B cell (primary cell): ENCODE results near the gene S1PR1. TPM values are rescaled to one million over a fixed set of nuclear protein-coding genes. Genes with fewer than 3 reads are reported as not detected.

Experiments
- ATAC-seq: fragments of 200-7000 bp; cut with Tn5 transposase; one replicate; pipeline ENCODE4 v1.10.0; 2021; ENCODE audit warnings: low read depth, mild to moderate bottlenecking, moderate number of reproducible peaks, moderate library complexity
- CTCF ChIA-PET: fragments of 350-600 bp; sonication (Branson Sonifier 250); formaldehyde crosslinking; loops from one replicate; lab custom pipeline; 2021; ENCODE audit warnings: antibody characterized with exemption, inconsistent platforms; lab: Charles Lee
- POLR2A ChIA-PET: fragments of 350-600 bp; sonication (Branson Sonifier 250); formaldehyde crosslinking; loops from one replicate; lab custom pipeline; 2021; ENCODE audit warnings: antibody characterized with exemption; lab: Charles Lee
- DNase-seq: peaks from one replicate; pipeline ENCODE4 v3.0.0; 2013
- H2AFZ ChIP-seq: 2 replicates; pipeline ENCODE4 v1.6.1; 2012; ENCODE audit warnings: mild to moderate bottlenecking, low read depth, low read length; ENCODE audit not compliant: insufficient read depth, poor library complexity, severe bottlenecking
- H3K27ac ChIP-seq, 2 donors: 1 replicate in 1 of 2; 2 replicates in 1 of 2; pipeline ENCODE4 v1.5.1; 2012 to 2013; ENCODE audit warnings: low read length in 2 of 2, mild to moderate bottlenecking in 2 of 2, moderate library complexity in 1 of 2
- H3K27me3 ChIP-seq, 4 experiments: fragments of 200-600 bp in 1 of 4; sonication (generic) in 1 of 4; replicated peaks in 1 of 4; 1 replicate in 2 of 4; 2 replicates in 2 of 4; pipeline versions ENCODE4 v1.6.1 to v1.7.0; 2013 to 2016; ENCODE audit warnings: low read length in 3 of 4, mild to moderate bottlenecking in 2 of 4, mixed read lengths in 1 of 4, moderate library complexity in 1 of 4; ENCODE audit not compliant: insufficient read depth in 4 of 4, control insufficient read depth in 3 of 4; ENCODE audit errors: control extremely low read depth in 1 of 4
- H3K36me3 ChIP-seq, 2 experiments: replicated peaks in 1 of 2; 1 replicate in 1 of 2; 2 replicates in 1 of 2; pipeline versions ENCODE4 v1.6.1 to v1.7.1; 2013; ENCODE audit warnings: low read length in 1 of 2; ENCODE audit not compliant: insufficient read depth in 2 of 2, control insufficient read depth in 1 of 2; ENCODE audit errors: control extremely low read depth in 1 of 2, extremely low read depth in 1 of 2
- H3K4me1 ChIP-seq, 2 donors: fragments of 200-600 bp in 1 of 2; sonication (generic) in 1 of 2; 1 replicate in 1 of 2; 2 replicates in 1 of 2; pipeline versions ENCODE4 v1.5.1 to v1.6.1; 2013 to 2017; ENCODE audit warnings: low read length in 2 of 2; ENCODE audit not compliant: control insufficient read depth in 2 of 2, insufficient read depth in 2 of 2
- H3K4me2 ChIP-seq: replicated peaks from 2 replicates; pipeline ENCODE3; 2012; ENCODE audit warnings: mild to moderate bottlenecking, low read depth, low read length; ENCODE audit not compliant: poor library complexity, severe bottlenecking
- H3K4me3 ChIP-seq, 5 experiments: fragments of 200-600 bp in 1 of 5; sonication (generic) in 1 of 5; 1 replicate in 3 of 5; 2 replicates in 2 of 5; pipeline versions ENCODE4 v1.5.1 to v1.7.0; 2011 to 2016; ENCODE audit warnings: low read length in 4 of 5, mild to moderate bottlenecking in 4 of 5, low read depth in 2 of 5, control low read depth in 1 of 5, moderate library complexity in 1 of 5; ENCODE audit not compliant: insufficient read depth in 1 of 5; ENCODE audit errors: control extremely low read depth in 1 of 5, extremely low read depth in 1 of 5
- H3K79me2 ChIP-seq: fragments of 200-600 bp; sonication (generic); one replicate; pipeline ENCODE4 v1.6.0; 2016; ENCODE audit warnings: low read length; ENCODE audit not compliant: control insufficient read depth, insufficient read depth
- H3K9ac ChIP-seq: fragments of 200-600 bp; sonication (generic); 2 replicates; pipeline ENCODE4 v1.6.1; 2017; ENCODE audit warnings: mild to moderate bottlenecking, low read length, moderate library complexity
- H3K9me3 ChIP-seq, 3 donors: one replicate each; pipeline versions ENCODE4 v1.6.1 to v1.7.1; 2013; ENCODE audit warnings: low read length in 2 of 3; ENCODE audit not compliant: control insufficient read depth in 2 of 3, insufficient read depth in 1 of 3; ENCODE audit errors: control extremely low read depth in 1 of 3
- H4K20me1 ChIP-seq: 2 replicates; pipeline ENCODE4 v1.6.0; 2012; ENCODE audit warnings: mild to moderate bottlenecking, low read length; ENCODE audit not compliant: insufficient read depth, control insufficient read depth, poor library complexity, severe bottlenecking
- H3K27ac Mint-ChIP-seq: one replicate; pipeline ENCODE4 v1.8.0; 2021; ENCODE audit warnings: mixed read lengths
- H3K27me3 Mint-ChIP-seq: one replicate; pipeline ENCODE4 v1.8.0; 2021; ENCODE audit warnings: mixed read lengths
- H3K4me1 Mint-ChIP-seq: one replicate; pipeline ENCODE4 v1.8.0; 2021; ENCODE audit warnings: mixed read lengths
- H3K4me3 Mint-ChIP-seq: one replicate; pipeline ENCODE4 v1.8.0; 2021; ENCODE audit warnings: mixed read lengths
- H3K9me3 Mint-ChIP-seq: one replicate; pipeline ENCODE4 v1.8.0; 2022; ENCODE audit warnings: mixed read lengths; ENCODE audit not compliant: insufficient read depth
- CTCF ChIP-seq: fragments of 200-600 bp; IDR thresholded peaks from one replicate; pipeline ENCODE4 v1.8.0; 2022; ENCODE audit warnings: antibody characterized with exemption, mild to moderate bottlenecking
- EZH2 ChIP-seq: IDR thresholded peaks from 2 replicates; pipeline ENCODE4 v1.6.1; 2012; ENCODE audit warnings: borderline replicate concordance, low read depth, mild to moderate bottlenecking, moderate library complexity, low read length; ENCODE audit not compliant: insufficient read depth, poor library complexity, severe bottlenecking
- WGBS: methylation state at CpG from one replicate; pipeline ENCODE4 v1.1.5; 2013; ENCODE audit warnings: missing lambda C conversion rate; ENCODE audit not compliant: insufficient coverage; 5-methylcytosine and 5-hydroxymethylcytosine counted together
- intact Hi-C: fragments of 100-400 bp; cut with micrococcal nuclease; formaldehyde crosslinking; loops from one replicate; pipeline ENCODE4 v1.10.0; 2022
- polyA plus RNA-seq: library from polyadenylated mRNA; depleted of rRNA; stranded (reverse); fragments of >200 nt; gene quantifications from 2 replicates; pipeline ENCODE4 v1.2.3, GENCODE V29; 2012
- total RNA-seq, 2 donors: library from RNA; stranded (reverse); fragments of 120-200 nt in 1 of 2; gene quantifications; 1 replicate in 1 of 2; 2 replicates in 1 of 2; pipeline versions ENCODE4 v1.2.3 to v1.2.4, GENCODE V29; 2013 to 2022

S1PR1 gene
- total and polyA plus RNA-seq, 2 donors (not counting 1 experiment from before 2014, with no cell fraction given): 44.5 to 225 TPM

DNA sequence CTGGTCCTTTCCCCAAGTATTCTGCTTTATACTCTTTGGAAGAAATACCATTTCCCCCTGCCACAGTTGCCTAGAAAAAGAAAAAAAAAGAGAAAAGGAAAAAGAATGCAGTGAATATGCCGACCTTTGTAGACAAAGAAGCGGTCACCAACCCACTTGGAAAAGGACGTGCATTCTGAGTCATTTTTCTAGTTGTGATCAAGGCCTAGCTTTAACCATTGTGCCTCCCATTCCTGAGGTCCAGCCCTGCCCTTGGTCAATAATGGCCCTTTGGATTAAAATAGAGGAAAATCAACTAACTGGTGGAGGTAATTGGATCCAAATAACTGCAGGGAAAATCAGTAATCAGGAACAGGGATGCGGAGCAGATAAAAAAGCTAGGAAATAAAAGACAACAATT is 24.8 kb downstream of the S1PR1 start:
- H3K9me3 ChIP-seq: no peaks in the 10 kb centered on the region
- no peak overlapping the region for H3K27ac ChIP-seq
- no peaks in the 10 kb centered on the region for H3K36me3 ChIP-seq
- TF ChIP-seq EZH2 (no peak), CTCF (no peak)
- H3K4me2 ChIP-seq: no peak overlapping the region
- ChIA-PET POLR2A (interaction anchor here (0.7 to 1.6 kb wide), 2 partner anchors 14 to 26 kb away, joined by 3 to 7 read pairs; no protein-coding TSS in a partner anchor), CTCF (interaction anchor here (1.7 kb wide), 1 partner anchor 23 kb away, joined by 7 read pairs; no protein-coding TSS in a partner anchor)
- DNase-seq: no peak
- H4K20me1 ChIP-seq: no peaks in the 10 kb centered on the region
- no peak overlapping the region for H3K4me3 ChIP-seq
- H3K79me2 ChIP-seq: no peaks in the 10 kb centered on the region
- peaks cover 66% of the 10 kb centered on the region for H3K4me1 Mint-ChIP-seq
- H2AFZ ChIP-seq: no peak overlapping the region
- H3K27me3 Mint-ChIP-seq: no peaks in the 10 kb centered on the region
- intact Hi-C loops: loop anchor here (2.0 kb wide), 1 partner anchor 15 kb away; no protein-coding TSS in a partner anchor
- H3K9me3 Mint-ChIP-seq: no peaks in the 10 kb centered on the region
- H3K4me1 ChIP-seq: peaks cover 54 to 57% of the 10 kb centered on the region in 2 donors
- no peak overlapping the region for H3K4me3 Mint-ChIP-seq
- H3K27me3 ChIP-seq: no peaks in the 10 kb centered on the region
- no peak for ATAC-seq
- no peak overlapping the region for H3K9ac ChIP-seq
- WGBS: 95% methylated on average over 3 of the region's 4 CpGs
- no peak overlapping the region for H3K27ac Mint-ChIP-seq

DNA sequence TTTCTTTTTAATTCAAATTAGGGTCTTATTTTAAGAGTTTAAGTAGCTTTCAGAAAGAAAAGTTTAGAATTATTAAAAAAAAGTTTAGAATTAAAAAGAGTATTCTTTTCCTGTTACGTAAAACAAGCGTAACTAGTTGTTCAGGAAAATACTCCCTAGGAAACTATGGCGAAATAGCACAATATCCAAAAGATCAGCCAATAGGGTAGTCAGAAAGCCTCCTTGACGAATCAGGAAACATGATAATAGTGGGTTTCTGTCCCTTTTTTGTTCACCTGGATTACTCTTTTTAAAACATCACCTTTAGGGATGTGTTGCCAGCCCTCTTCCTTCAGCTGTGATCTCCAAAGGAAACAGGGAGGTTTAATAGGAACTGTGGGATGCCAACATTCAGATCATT is 25.2 kb downstream of the S1PR1 start:
- Histone ChIP-seq H3K4me3 (no peak overlapping the region), H2AFZ (peak overlapping the region; percentile 66), H3K27me3 (no peaks in the 10 kb centered on the region), H4K20me1 (no peaks in the 10 kb centered on the region), H3K9ac (no peak overlapping the region), H3K27ac (no peak overlapping the region), H3K4me2 (peak overlapping the region; percentile 58), H3K9me3 (no peaks in the 10 kb centered on the region), H3K4me1 (peaks cover 52 to 55% of the 10 kb centered on the region in 2 donors), H3K79me2 (no peaks in the 10 kb centered on the region), H3K36me3 (no peaks in the 10 kb centered on the region)
- CTCF ChIA-PET: interaction anchor here (1.7 kb wide), 1 partner anchor 23 kb away, joined by 7 read pairs; no protein-coding TSS in a partner anchor
- Mint-ChIP-seq H3K9me3 (no peaks in the 10 kb centered on the region), H3K27ac (no peak overlapping the region), H3K4me3 (no peak overlapping the region), H3K4me1 (peaks cover 65% of the 10 kb centered on the region), H3K27me3 (no peaks in the 10 kb centered on the region)
- intact Hi-C loops: loop anchor here (2.0 kb wide), 1 partner anchor 15 kb away; no protein-coding TSS in a partner anchor
- no CpG with 5 or more reads among the region's 4 CpGs for WGBS
- POLR2A ChIA-PET: interaction anchor here (0.7 to 1.6 kb wide), 2 partner anchors 15 to 25 kb away, joined by 3 to 7 read pairs; no protein-coding TSS in a partner anchor
- DNase-seq (no peak), ATAC-seq (no peak)
- TF ChIP-seq CTCF: no peak
- no peak for TF ChIP-seq EZH2
